HG02870 (cell line): ENCODE measurements around the gene AHDC1.

Source experiments
- ATAC-seq: cut with Tn5 transposase; IDR thresholded peaks from one replicate; pipeline ENCODE4 v1.9.1; 2021; ENCODE audit warnings: mild to moderate bottlenecking, moderate library complexity; ENCODE audit not compliant: unreplicated experiment

Gene AHDC1

GRCh38 chr1:27536767-27537166 is 67.2 kb downstream of the AHDC1 start:
- no peak for ATAC-seq

- ATAC-seq = no peak
Observed at GRCh38 chr1:27536010-27536757, 67.8 kb downstream of the AHDC1 start.

- no peak for ATAC-seq
Observed at GRCh38 chr1:27535386-27535785, 68.6 kb downstream of the AHDC1 start.

- no peak for ATAC-seq
Observed at GRCh38 chr1:27531959-27532685, 71.8 kb downstream of the AHDC1 start.

GRCh38 chr1:27530192-27530591 is 73.8 kb downstream of the AHDC1 start:
- ATAC-seq = no peak

GRCh38 chr1:27529704-27530018 is 74.3 kb downstream of the AHDC1 start:
- no peak for ATAC-seq

GRCh38 chr1:27528818-27529703 is 74.9 kb downstream of the AHDC1 start:
- no peak for ATAC-seq

- no peak for ATAC-seq
Observed at GRCh38 chr1:27527890-27528817, 75.8 kb downstream of the AHDC1 start.

- ATAC-seq = no peak
Observed at GRCh38 chr1:27527223-27527889, 76.6 kb downstream of the AHDC1 start.

GRCh38 chr1:27526569-27527222 is 77.2 kb downstream of the AHDC1 start:
- ATAC-seq = no peak

GRCh38 chr1:27525296-27526272 is 78.4 kb downstream of the AHDC1 start:
- ATAC-seq = no peak

- ATAC-seq = no peak
Observed at GRCh38 chr1:27523337-27524020, 80.5 kb downstream of the AHDC1 start.

- ATAC-seq = no peak
Observed at GRCh38 chr1:27522432-27523336, 81.3 kb downstream of the AHDC1 start.

- ATAC-seq = no peak
Observed at GRCh38 chr1:27521861-27522431, 82.0 kb downstream of the AHDC1 start.

GRCh38 chr1:27521336-27521831 is 82.6 kb downstream of the AHDC1 start:
- no peak for ATAC-seq

GRCh38 chr1:27520651-27521050 is 83.3 kb downstream of the AHDC1 start:
- no peak for ATAC-seq
